ENCODE data around the gene EXOC2.

GRCh38 chr6:558959-559358, 134.0 kb downstream of the EXOC2 start:
- TF ChIP-seq CTCF (IDR thresholded peaks at IDR 0.05) (no peak), POLR2A (IDR thresholded peaks at IDR 0.05) (no peak)

Data from adrenal gland (tissue), 5 donors.